Neuronal stem cell (in vitro differentiated cells): ENCODE results near the gene AMER2.

ENCODE experiments used
- DNase-seq: peaks from one replicate; pipeline ENCODE4 v3.0.0-alpha.2; 2013; ENCODE audit warnings: low spot score
- H2AFZ ChIP-seq: one replicate; pipeline ENCODE4 v1.6.1; 2013; ENCODE audit warnings: mild to moderate bottlenecking, low read length, inconsistent platforms
- H2AK5ac ChIP-seq: 2 replicates; pipeline ENCODE4 v1.6.1; 2013; ENCODE audit warnings: low read depth, mild to moderate bottlenecking, inconsistent platforms, low read length, moderate library complexity, mixed read lengths
- H2BK120ac ChIP-seq: 2 replicates; pipeline ENCODE4 v1.6.1; 2013; ENCODE audit warnings: low read depth, mild to moderate bottlenecking, inconsistent platforms, low read length, moderate library complexity, mixed read lengths
- H2BK12ac ChIP-seq: one replicate; pipeline ENCODE4 v1.6.1; 2013; ENCODE audit warnings: low read length, inconsistent platforms
- H2BK15ac ChIP-seq: 2 replicates; pipeline ENCODE4 v1.6.1; 2013; ENCODE audit warnings: mild to moderate bottlenecking, low read length, inconsistent platforms, mixed read lengths
- H2BK5ac ChIP-seq: one replicate; pipeline ENCODE4 v1.6.1; 2013; ENCODE audit warnings: inconsistent platforms, mild to moderate bottlenecking, low read length, moderate library complexity
- H3K14ac ChIP-seq: one replicate; pipeline ENCODE4 v1.6.1; 2013; ENCODE audit warnings: low read length, inconsistent platforms
- H3K18ac ChIP-seq: 2 replicates; pipeline ENCODE4 v1.6.1; 2013; ENCODE audit warnings: low read length, inconsistent platforms
- H3K23ac ChIP-seq: 2 replicates; pipeline ENCODE4 v1.6.1; 2013; ENCODE audit warnings: low read depth, mild to moderate bottlenecking, mixed read lengths, low read length, inconsistent platforms; ENCODE audit not compliant: poor library complexity
- H3K27ac ChIP-seq: replicated peaks from 3 replicates; pipeline ENCODE4 v1.5.1; 2013; ENCODE audit warnings: low read length, inconsistent platforms
- H3K27me3 ChIP-seq, 3 experiments: 2 replicates each; pipeline ENCODE4 v1.6.1; 2013; ENCODE audit warnings: low read length in 3 of 3, mild to moderate bottlenecking in 2 of 3, inconsistent platforms in 1 of 3, low read depth in 1 of 3, mixed read lengths in 1 of 3, moderate library complexity in 1 of 3; ENCODE audit not compliant: control insufficient read depth in 3 of 3, insufficient read depth in 3 of 3
- H3K36me3 ChIP-seq, 2 donors: replicated peaks in 1 of 2; 2 replicates each; pipeline ENCODE4 v1.6.1; 2013; ENCODE audit warnings: low read length in 2 of 2; ENCODE audit not compliant: control insufficient read depth in 2 of 2, insufficient read depth in 2 of 2
- H3K4ac ChIP-seq: 2 replicates; pipeline ENCODE4 v1.6.1; 2013; ENCODE audit warnings: inconsistent platforms, mild to moderate bottlenecking, low read length, moderate library complexity
- H3K4me1 ChIP-seq, 2 donors: 1 replicate in 1 of 2; 2 replicates in 1 of 2; pipeline ENCODE4 v1.6.1; 2013; ENCODE audit warnings: low read length in 2 of 2, low read depth in 1 of 2; ENCODE audit not compliant: control insufficient read depth in 2 of 2, insufficient read depth in 1 of 2
- H3K4me2 ChIP-seq: one replicate; pipeline ENCODE4 v1.6.1; 2013; ENCODE audit warnings: mild to moderate bottlenecking, low read length, inconsistent platforms; ENCODE audit not compliant: insufficient read depth, poor library complexity, severe bottlenecking
- H3K4me3 ChIP-seq, 2 donors: 2 replicates each; pipeline ENCODE4 v1.5.1; 2013; ENCODE audit warnings: low read length in 2 of 2, mild to moderate bottlenecking in 2 of 2, inconsistent platforms in 1 of 2, moderate library complexity in 1 of 2
- H3K79me1 ChIP-seq: one replicate; pipeline ENCODE4 v1.6.1; 2013; ENCODE audit warnings: low read depth, mild to moderate bottlenecking, inconsistent platforms, low read length, moderate library complexity
- H3K9ac ChIP-seq: one replicate; pipeline ENCODE4 v1.6.1; 2013; ENCODE audit warnings: mild to moderate bottlenecking, low read depth, low read length, inconsistent platforms; ENCODE audit not compliant: poor library complexity
- H3K9me3 ChIP-seq, 2 donors: replicated peaks in 1 of 2; 2 replicates each; pipeline versions ENCODE3 to v1.6.1; 2013; ENCODE audit warnings: low read length in 2 of 2, mild to moderate bottlenecking in 2 of 2, inconsistent platforms in 1 of 2, low read depth in 1 of 2, mixed read lengths in 1 of 2, moderate library complexity in 1 of 2; ENCODE audit not compliant: control insufficient read depth in 2 of 2, insufficient read depth in 1 of 2
- H4K8ac ChIP-seq: one replicate; pipeline ENCODE4 v1.6.1; 2013; ENCODE audit warnings: low read depth, mild to moderate bottlenecking, inconsistent platforms, low read length, moderate library complexity
- H4K91ac ChIP-seq: one replicate; pipeline ENCODE4 v1.6.1; 2013; ENCODE audit warnings: low read length, low read depth, mild to moderate bottlenecking, inconsistent platforms; ENCODE audit not compliant: poor library complexity
- WGBS, 2 donors: extraction: QIAGEN DNeasy Blood & Tissue Kit; methylation state at CpG; one replicate each; pipeline ENCODE4 v1.1.7; 2013; ENCODE audit warnings: missing lambda C conversion rate in 2 of 2, mixed read lengths in 1 of 2; ENCODE audit not compliant: insufficient read length in 2 of 2, insufficient replicate concordance in 1 of 2; ENCODE audit errors: extremely low coverage in 2 of 2; 5-methylcytosine and 5-hydroxymethylcytosine counted together

The AMER2 gene

DNA sequence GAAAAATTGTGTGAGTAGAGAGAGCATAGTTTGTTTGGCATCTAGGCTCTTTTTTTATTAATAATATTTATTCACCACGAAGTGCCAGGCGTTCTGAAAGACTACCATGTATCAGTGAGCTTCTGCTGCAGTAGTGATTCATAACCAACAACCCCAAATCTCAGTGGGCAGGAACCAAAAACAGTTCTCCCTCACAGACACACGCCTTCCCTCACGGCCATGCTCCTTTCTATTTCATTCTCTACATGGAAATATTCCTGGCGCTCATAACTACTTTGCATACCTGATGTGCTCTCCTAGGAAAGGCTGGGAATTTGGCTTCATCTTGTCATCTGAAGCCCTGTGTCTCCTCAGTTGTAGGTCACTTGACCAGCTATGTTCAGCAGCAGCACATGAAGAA lies 26.6 kb upstream of the AMER2 start:
- no peak overlapping the region for H2BK5ac ChIP-seq
- WGBS, 2 donors: no CpG with 5 or more reads among the region's 5 CpGs

DNA sequence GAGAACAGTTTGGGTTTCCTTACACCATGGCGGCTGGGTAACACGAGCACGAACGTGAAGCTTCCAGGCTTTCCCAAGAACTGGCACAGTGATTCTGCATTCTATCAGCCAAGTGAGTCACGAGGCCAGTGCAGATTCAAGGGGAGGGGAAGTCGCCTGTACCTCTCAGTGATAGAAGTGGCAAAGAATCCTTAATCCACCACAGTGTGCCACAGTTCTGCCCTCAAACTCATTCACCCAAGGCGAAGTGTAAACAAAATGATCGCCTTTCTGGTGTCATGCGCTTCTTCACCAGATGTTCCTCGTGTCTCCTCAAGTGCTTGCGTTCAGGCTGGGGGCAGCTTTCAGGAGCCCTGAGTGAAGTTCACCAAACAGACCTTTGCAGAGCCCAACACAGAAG lies 24.9 kb upstream of the AMER2 start:
- H3K4me2 ChIP-seq: no peak overlapping the region
- no peak overlapping the region for H2BK120ac ChIP-seq
- H3K9ac ChIP-seq: no peak overlapping the region
- no peak overlapping the region for H2AFZ ChIP-seq
- no peak overlapping the region for H2BK12ac ChIP-seq
- no peaks in the 10 kb centered on the region for H3K9me3 ChIP-seq
- H3K18ac ChIP-seq: no peak overlapping the region
- no peaks in the 10 kb centered on the region for H3K27me3 ChIP-seq
- no peak overlapping the region for H2BK5ac ChIP-seq
- no peaks in the 10 kb centered on the region for H3K4me1 ChIP-seq
- H4K8ac ChIP-seq: no peak overlapping the region
- WGBS, 2 donors: no CpG with 5 or more reads among the region's 11 CpGs
- DNase-seq: no peak
- no peaks in the 10 kb centered on the region for H3K79me1 ChIP-seq
- no peak overlapping the region for H3K4ac ChIP-seq
- H3K23ac ChIP-seq: no peak overlapping the region
- H3K4me3 ChIP-seq: no peak overlapping the region
- no peak overlapping the region for H2BK15ac ChIP-seq
- no peak overlapping the region for H4K91ac ChIP-seq
- H2AK5ac ChIP-seq: no peak overlapping the region
- H3K27ac ChIP-seq: no peak overlapping the region
- no peaks in the 10 kb centered on the region for H3K36me3 ChIP-seq
- H3K14ac ChIP-seq: no peak overlapping the region

More for the DNA sequence above, 26.6 kb upstream of the AMER2 start:
- Histone ChIP-seq H3K14ac (no peak overlapping the region), H2BK12ac (no peak overlapping the region), H3K4me3 (no peak overlapping the region), H3K27ac (no peak overlapping the region), H3K36me3 (no peaks in the 10 kb centered on the region), H2AFZ (no peak overlapping the region), H3K9ac (no peak overlapping the region), H3K4me1 (peaks cover 4 to 5% of the 10 kb centered on the region in 2 donors), H4K91ac (no peak overlapping the region), H3K23ac (no peak overlapping the region), H3K18ac (no peak overlapping the region), H3K4ac (no peak overlapping the region), H2AK5ac (no peak overlapping the region), H2BK15ac (no peak overlapping the region), H4K8ac (no peak overlapping the region), H3K79me1 (no peaks in the 10 kb centered on the region), H3K4me2 (no peak overlapping the region), H3K27me3 (no peaks in the 10 kb centered on the region), H3K9me3 (no peaks in the 10 kb centered on the region), H2BK120ac (no peak overlapping the region)
- DNase-seq: no peak

DNA sequence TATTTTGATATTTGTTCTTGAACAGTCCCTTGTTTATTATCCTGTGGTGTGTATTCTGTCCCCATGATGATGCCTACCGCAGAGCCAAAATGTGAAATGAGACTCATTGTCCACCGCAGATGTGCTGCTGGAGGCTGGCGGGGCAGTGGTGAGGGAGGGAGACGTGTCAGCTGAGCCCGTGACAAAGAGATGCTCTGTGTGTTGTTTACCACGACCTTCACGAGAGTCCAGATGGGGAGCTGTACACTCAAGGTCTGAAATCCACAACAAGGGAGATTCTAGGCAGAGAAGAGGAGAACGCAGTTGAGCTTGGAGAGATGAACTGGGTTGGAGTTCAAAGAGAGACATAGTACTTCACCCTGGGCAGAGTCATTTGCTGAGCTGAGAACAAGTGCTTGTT lies 20.8 kb upstream of the AMER2 start:
- H2BK5ac ChIP-seq: no peak overlapping the region
- H3K9me3 ChIP-seq: no peaks in the 10 kb centered on the region
- WGBS, 2 donors: no CpG with 5 or more reads among the region's 8 CpGs
- no peak overlapping the region for H3K14ac ChIP-seq
- H3K79me1 ChIP-seq: no peaks in the 10 kb centered on the region
- no peak overlapping the region for H4K91ac ChIP-seq
- H2BK12ac ChIP-seq: no peak overlapping the region
- peaks cover 0 to 3% of the 10 kb centered on the region in 2 donors for H3K4me1 ChIP-seq
- H3K4me2 ChIP-seq: no peak overlapping the region
- H2BK15ac ChIP-seq: no peak overlapping the region
- no peak overlapping the region for H3K18ac ChIP-seq
- H2AFZ ChIP-seq: no peak overlapping the region
- H3K23ac ChIP-seq: no peak overlapping the region
- no peak overlapping the region for H3K27ac ChIP-seq
- no peak overlapping the region for H2AK5ac ChIP-seq
- no peak for DNase-seq
- no peak overlapping the region for H3K4me3 ChIP-seq
- H3K36me3 ChIP-seq: no peaks in the 10 kb centered on the region
- no peak overlapping the region for H3K4ac ChIP-seq
- H2BK120ac ChIP-seq: no peak overlapping the region
- H3K9ac ChIP-seq: no peak overlapping the region
- no peaks in the 10 kb centered on the region for H3K27me3 ChIP-seq
- no peak overlapping the region for H4K8ac ChIP-seq

DNA sequence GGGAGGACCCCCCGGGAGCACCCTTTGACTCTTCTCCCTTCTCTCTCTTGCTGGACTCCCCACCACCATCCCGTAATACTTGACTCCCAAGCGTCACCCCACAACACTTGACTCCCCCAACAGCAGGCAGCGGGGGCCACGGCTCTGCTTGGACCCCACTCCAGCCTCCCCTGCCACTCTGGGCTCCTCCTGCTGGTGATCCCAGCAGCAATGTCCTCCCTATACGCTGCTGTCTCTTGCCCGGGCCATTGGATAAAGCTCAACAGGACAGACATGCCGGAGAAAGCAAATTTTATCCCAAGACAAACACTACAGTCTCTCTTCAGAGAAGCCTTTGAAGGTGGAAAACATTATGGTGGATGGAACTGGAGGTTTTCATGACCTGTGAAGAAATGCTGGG lies 20.4 kb upstream of the AMER2 start:
- H3K4me3 ChIP-seq: no peak overlapping the region
- no peak overlapping the region for H3K23ac ChIP-seq
- no peak overlapping the region for H2AFZ ChIP-seq
- no peak overlapping the region for H3K14ac ChIP-seq
- no peak for DNase-seq
- no peak overlapping the region for H4K8ac ChIP-seq
- no peak overlapping the region for H2BK120ac ChIP-seq
- H3K18ac ChIP-seq: no peak overlapping the region
- no peaks in the 10 kb centered on the region for H3K36me3 ChIP-seq
- H3K4ac ChIP-seq: no peak overlapping the region
- no peak overlapping the region for H4K91ac ChIP-seq
- H2BK5ac ChIP-seq: no peak overlapping the region
- no CpG with 5 or more reads among the region's 8 CpGs for WGBS, 2 donors
- H2BK15ac ChIP-seq: no peak overlapping the region
- no peak overlapping the region for H2AK5ac ChIP-seq
- H3K27me3 ChIP-seq: no peaks in the 10 kb centered on the region
- no peak overlapping the region for H3K27ac ChIP-seq
- H3K79me1 ChIP-seq: no peaks in the 10 kb centered on the region
- peaks cover 0 to 3% of the 10 kb centered on the region in 2 donors for H3K4me1 ChIP-seq
- no peaks in the 10 kb centered on the region for H3K9me3 ChIP-seq
- H3K9ac ChIP-seq: no peak overlapping the region
- H2BK12ac ChIP-seq: no peak overlapping the region
- no peak overlapping the region for H3K4me2 ChIP-seq
